ENCODE data around the gene GPS1. TPM values are rescaled to one million over a fixed set of nuclear protein-coding genes. Genes with fewer than 3 reads are reported as not detected.

The GPS1 gene
- polyA plus RNA-seq, 1 donor: 102 TPM

- DNase-seq: no peak
These were observed 37.4 kb downstream of the GPS1 start for GRCh38 chr17:82088838-82089722.

- DNase-seq: no peak
These were observed 38.2 kb downstream of the GPS1 start for GRCh38 chr17:82089723-82090548.

DNA sequence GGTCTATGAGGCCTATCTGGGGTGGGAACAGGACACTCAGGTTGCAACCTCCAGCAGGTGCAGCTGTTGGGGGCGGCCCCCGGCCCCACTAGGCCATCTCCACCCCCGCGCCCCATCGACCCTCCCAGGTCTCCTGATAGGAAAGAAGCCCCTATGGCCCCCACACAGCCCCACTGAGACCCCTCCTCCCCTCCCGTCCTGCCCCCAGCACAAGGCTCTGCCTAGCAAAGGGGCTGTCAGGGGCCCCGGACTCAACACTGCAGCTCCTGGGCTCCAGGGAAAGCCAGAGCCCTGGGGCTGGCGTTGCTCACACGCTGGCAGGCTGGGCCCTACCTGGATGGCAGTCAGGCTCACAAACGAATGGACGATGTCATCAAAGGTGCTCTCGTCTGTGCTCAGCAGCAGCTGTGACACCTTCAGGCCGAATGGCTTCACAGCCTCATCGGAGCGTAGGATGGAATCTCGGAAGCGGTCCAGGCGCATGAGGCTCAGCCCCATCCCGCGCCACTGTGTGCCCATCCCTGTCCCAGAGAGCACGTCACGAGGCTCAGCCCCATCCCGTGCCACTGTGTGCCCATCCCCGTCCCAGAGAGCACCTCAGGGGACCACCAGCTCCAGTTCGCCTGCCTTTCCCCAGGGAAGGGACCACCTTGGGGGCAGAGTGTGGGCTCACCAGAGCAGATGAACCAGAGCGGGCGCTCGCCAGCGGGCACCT is 39.0 kb downstream of the GPS1 start:
- DNase-seq: no peak

GRCh38 chr17:82091264-82092066 is 39.8 kb downstream of the GPS1 start:
- DNase-seq: no peak

DNA sequence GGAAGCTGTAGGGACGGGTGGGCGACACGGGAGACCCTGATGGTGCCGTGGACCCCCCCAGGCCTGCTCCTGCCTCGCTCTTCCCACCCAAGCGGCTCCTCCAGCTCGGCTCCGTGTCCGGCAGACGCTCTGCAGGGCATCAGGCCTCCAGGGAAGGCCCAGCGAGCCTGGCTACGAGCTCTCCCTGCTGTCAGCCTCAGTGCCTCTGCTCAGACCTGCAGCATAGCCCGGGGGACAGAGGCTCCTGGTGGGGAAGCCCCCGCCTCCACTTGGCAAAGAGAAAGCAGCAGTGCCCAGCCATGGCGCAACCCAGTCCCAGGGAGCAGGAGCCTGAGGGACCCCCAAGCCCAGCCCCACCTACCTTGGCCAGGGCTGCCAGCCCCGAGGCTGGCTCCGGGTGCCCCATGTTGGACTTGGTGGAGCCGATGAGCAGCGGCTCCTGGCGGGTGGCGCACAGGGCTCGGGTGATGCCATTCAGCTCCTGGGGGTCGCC is 40.4 kb downstream of the GPS1 start:
- DNase-seq: no peak

GRCh38 chr17:82092628-82092994 is 40.9 kb downstream of the GPS1 start:
- no peak for DNase-seq

- DNase-seq: no peak
These were observed 41.5 kb downstream of the GPS1 start for GRCh38 chr17:82092995-82093751.

GRCh38 chr17:82094931-82095776 is 43.5 kb downstream of the GPS1 start:
- DNase-seq: no peak

GRCh38 chr17:82095777-82096708 is 44.3 kb downstream of the GPS1 start:
- DNase-seq: no peak

DNA sequence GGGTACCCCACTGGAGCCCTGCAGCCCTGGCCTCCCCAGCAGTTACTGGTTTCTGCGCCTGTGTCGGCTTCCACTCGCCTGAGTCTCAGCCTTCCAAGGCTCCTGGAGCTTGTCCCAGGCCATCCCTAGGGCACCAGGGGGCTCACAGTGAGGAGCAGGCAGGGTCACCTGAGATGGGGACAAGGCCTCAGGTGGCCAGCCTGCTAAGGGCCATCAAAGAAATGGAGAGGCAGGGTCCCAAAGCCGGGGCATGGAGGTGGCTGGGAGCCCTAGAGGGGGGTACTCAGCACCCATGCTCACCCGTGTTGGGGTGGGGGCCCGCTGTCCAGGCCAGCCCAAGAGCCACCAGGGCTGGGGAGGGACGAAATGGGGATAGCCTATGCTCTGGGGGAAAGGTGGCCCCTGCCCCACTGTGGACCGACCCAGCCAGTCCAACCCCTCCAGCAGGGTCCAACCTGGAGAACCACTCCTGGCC is 45.0 kb downstream of the GPS1 start:
- no peak for DNase-seq

DNA sequence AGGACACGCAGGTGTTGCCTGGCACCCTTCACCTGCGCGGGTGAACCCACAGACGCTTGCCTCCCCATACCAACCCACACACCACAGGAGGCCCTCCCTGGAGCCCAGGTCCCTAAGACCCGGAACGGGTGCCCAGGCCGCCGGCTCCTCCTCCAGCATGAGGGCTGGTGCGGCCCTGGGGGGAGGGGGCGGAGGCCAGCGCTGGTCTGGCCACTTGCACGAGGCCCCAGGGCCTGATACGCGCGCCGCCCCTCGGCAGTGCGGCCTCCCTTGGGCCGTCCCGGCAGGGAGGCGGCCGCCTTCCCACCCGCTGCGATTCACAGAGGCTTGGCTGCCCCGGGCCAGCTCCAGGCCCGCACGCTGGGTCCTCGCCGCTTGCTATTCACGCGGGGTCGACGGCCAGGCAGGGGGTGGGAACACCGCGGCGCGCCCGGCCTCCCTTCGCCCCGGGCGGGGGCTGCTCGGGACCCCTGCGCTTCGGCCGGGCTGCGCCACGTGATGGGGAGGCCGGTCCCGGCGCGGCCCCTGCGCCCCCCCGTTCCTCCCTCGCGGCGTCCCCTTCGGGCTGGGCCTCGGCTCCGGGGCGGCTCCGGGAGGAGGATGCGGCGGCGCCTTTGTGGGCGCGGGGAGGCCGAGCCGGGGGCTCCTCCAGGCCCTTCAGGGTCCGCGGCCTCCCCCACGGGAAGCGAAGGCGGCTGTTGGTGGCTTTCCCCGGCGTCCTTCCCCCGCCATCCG is 45.7 kb downstream of the GPS1 start:
- DNase-seq: no peak

- DNase-seq: no peak
These were observed 46.1 kb downstream of the GPS1 start for GRCh38 chr17:82097919-82098168.

GRCh38 chr17:82098169-82098938 is 46.7 kb downstream of the GPS1 start, which contains the start of gene FASN:
Gene FASN (minus strand): TSS chr17:82098236. CDS start chr17:82096445, 1,791 bp downstream.
- peak; percentile 94 for DNase-seq

DNA sequence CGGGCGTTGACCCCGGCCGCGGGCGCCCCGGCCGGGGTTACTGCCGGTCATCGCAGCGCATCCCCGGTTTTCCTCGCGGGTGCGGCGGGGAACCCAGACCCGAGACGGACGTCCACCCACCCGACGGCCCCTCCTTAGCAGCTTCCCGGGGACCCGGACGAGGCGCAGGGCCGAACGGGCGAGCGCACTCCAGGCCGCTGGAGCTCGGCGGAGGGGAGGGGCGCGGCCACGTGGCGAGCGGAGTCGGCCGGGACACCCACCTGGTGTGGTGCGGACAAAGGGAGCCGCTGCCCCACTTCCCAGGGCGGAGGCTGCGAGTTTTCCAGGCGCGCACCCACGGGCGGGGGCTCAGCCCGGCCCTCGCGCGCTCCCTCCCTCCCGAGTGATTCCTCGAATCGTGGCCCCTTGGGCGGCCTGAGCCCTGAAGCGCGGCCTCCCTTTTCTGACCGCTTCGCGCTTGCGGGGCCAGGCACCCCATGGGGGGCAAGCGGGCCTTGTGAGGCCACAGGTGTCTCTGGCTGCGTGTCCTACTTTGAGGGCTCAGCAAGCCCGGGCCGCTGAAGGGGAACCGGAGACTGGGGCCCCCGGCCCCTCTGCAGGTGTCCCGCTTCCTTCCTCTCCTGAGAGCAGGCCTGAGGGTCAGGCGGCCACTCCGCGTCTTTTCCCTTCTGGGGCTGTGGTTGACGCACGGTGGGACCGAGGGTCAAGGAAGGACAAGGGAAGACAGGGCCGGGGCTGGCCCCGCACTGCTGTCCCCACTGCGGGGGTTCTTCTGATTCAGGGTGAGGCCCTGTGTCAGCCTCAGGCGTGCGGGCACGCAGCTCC is 47.5 kb downstream of the GPS1 start:
- no peak for DNase-seq

DNA sequence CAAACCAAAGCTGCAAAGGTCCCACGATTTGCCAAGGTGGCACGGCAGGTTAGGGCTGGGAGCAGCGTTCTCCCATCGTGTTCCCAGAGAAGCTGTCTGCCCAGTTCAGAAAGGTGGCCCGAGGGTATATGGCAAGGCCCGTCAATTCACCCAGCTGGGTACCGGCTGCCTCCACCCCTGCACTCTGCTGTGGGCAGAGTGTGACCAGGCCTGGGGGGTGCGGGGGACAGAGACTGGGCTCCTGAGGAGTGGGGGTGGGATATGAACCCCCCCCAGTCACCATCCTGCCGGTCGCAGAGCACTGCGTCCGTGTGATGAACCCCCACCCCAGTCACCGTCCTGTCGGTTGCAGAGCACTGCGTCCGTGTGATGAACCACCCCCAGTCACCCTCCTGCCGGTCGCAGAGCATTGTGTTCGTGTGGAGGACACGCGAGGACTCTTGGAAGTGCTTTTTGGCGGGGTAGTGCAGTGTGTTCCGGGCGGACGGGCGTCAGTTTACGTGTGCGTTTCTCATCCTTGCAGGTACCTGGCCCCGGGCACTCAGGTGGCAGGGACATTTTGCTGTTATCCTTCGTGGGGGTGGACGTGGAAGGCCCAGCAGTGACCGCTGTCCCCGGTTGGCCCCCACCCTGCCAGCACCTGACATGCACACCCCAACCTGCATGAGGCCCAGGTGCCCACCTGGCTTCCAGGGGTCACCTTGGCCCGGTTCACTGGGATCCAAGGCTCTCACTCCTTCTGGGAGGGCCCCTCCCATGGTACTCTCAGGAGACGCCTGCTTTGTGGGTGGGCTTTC is 49.0 kb downstream of the GPS1 start:
- DNase-seq: no peak

Data from left kidney (tissue), 2 donors.